ENCODE results near the gene CFAP100.

CFAP100 gene

GRCh38 chr3:126356373-126357264 is 38.1 kb upstream of the CFAP100 start:
- no peak for DNase-seq (ENCODE audit: low spot score)

- peak; percentile 57 for DNase-seq (ENCODE audit: low spot score)
Measured at GRCh38 chr3:126357295-126358037, 37.2 kb upstream of the CFAP100 start, which contains the start of gene KLF15. KLF15 (minus strand) TSS chr3:126357408; CDS start chr3:126352922, 4,486 bp downstream.

DNA sequence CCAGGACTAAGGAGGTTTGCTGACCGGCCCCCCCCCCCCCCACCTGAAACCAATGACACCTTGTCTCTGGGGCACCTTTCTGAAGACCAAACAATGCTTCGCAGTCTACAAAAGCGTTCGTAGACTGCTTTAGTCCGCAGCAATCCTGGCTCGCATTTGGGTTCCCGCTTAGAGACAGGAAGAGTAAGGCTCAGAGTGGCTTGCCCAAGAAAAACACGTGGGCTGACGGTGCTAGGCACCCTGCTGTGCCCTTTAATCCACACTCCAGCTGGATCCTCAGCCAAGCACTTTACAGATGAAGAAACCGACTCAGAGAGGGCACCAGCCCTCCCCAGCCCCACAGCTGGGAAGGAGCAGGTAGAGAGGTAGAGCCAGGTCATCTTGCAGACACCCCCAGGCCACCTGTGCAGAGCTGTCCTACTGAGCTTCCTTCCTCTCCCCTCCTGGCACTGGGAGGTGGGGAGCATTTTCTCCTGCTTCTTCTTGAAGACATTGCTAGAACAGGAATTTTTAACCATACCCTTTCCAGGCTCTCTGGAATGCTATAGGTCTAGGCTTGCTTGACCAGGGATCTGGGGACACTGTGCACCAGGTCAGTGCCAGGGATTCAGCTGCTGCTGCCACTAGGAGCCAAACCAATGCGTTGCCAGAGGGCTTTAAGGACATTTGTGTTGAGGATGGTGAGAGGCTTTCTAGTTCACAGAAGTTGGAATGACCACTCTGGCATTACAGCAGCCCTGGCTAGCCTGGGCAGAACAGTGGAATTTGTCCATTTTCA is 36.5 kb upstream of the CFAP100 start:
- no peak for DNase-seq (ENCODE audit: low spot score)

DNA sequence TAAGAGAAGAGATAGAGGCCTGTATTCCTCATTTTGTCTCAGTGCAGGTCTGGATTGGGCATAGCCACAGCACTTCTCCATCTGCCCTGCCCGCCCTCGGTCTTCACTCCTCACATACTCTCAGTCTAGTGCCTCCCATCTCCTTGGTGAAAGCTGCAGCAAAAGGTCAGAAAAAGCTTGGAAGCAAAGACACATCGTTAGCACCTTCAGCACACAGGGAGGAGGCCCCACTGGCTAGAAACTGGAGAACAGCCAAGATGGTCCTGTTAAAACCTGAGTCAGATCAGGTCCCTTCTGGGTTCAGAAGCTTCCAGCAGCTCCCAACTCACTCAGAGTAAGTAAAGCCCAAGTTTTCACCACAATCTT is 35.9 kb upstream of the CFAP100 start:
- no peak for DNase-seq (ENCODE audit: low spot score)

DNA sequence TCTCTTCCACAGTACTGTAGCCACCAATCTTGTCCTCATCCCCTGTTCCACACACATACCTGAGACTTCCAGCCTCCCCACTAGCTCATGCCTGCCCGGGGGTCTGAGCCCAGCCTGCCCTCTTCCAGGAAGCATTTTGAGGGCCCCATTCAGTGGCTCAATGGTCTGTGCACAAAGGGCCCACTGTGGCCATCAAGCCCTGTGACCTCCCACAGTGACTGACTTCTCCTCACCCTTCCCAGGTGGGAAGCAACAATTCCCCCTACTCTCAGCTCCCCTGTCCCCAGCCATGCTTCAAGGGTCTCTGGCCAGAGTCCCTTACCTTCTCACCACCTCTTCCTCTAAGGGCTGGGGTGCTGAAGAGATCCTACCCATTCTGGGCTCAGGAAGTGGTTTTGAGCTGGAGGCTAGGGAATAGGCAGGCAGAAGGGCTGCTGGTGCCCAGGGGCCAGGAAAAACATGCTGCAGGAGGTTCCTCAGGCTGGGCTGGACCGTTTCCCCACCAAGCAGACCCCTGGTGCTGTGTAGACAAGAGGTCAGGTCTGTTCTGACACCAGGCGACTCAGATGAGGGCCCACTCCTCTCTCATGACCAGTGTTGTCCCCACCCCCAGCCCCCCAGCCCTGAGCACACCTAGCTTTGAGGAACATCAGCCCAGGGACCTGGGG is 34.5 kb upstream of the CFAP100 start:
- DNase-seq (ENCODE audit: low spot score), result no peak

DNA sequence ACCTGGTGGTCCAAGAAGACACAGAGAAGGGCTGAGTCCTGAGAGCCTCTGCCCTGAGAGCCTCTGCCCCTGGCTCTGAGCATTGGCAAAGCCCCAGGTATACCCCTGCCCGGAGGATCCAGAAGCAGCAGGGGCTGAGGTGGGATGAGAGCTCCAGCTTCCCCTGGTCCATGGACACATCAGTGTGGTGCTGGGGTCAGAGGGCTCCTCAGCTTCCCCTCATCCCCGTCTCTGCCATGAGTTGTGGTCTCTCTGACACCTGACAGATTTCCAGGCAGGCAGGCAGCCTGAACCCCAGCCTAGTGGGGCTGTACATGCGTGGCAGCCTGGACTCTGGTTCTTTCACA is 34.0 kb upstream of the CFAP100 start:
- DNase-seq (ENCODE audit: low spot score), result no peak

DNA sequence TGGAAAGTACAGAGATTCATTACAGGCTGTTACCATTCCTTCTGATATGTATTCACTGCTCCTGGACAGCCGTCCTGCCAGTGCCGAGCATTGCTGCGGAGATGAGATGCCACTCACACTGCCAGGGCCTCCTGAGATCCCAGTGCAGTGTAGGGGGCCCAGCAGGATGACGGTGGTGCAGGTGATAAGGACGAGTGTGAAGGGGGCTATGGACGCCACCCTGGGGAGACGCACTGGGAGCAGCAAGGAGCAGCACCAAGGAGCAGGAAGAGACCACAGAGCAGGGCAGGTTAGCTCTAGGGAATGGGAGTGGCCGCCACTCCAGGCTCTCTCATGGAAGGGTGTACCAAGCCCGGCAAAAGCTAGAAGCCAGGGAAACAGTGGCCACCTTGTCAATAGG is 33.5 kb upstream of the CFAP100 start:
- no peak for DNase-seq (ENCODE audit: low spot score)

GRCh38 chr3:126364130-126364695 is 30.5 kb upstream of the CFAP100 start:
- no peak for DNase-seq (ENCODE audit: low spot score)

DNA sequence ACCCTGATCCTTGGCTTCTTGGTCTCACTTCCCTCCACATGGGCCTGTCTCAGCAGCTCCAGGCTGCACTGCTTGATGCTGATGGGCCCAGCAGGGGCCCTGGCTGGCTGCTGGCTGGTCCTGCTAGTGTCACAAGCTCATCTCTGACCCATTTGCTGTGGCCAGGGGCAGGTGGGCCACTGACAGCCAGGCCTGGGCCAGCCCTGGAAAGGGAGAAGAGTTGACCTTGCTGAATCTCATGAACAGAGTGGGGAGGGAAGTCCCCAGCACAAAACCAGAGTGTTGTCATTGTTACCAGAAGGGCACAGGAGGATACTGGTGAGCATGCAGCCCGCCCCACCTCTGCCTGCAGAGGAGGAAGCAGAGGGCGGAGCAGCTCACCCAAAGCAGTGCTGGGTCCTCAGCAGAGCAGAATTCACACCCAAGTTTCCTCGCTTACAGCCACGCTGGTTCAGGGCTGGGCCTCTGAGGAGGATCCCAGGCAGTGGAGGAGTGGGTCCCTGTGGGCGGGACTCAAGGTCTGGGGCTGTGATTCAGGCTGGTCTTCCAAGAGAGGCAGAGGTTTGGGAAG is 29.9 kb upstream of the CFAP100 start:
- no peak for DNase-seq (ENCODE audit: low spot score)

DNA sequence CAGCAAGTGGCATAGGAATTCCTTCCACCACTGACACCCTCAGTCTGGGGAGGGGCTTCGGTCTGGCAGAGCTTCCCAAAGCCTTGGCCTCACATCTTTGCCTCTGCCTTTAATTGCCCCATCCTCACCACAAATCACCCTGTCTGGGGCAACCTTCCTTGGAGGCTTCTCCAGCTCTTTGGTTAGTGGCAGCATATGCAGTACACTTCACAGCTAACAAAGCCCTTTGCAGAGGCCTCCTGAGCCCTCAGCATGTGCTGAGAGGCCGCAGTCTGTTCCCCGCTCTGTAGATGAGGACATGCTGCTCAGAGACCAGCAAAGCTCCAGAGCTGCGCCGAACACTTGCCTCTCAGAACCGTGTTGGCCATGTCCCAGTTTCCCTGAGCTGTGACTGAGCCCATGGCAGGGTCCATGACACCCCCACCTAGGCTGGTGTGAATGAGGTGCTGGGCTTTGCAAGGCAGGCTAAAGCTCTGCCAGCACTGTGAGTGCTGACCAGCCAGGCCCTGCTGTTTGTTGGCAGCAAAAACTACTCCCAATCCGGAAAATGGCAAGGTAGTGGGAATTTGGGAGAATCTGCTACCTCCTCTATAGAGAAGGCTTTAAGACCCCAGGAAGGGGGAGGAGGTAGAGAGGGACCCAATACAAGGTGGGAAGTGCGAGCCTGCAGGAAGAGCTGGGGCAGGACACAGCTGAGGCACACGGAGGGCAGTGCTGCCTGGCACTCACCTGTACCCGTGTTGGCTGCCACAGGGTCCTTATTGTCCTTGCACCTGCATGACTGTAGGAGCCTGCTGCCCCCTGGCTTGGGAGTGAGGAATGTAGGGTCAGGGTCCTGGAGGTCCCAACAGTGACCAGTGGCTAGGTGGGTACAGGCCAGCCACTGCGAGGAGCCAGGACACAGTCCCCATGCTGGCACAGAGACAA is 29.1 kb upstream of the CFAP100 start:
- no peak for DNase-seq (ENCODE audit: low spot score)

- no peak for DNase-seq (ENCODE audit: low spot score)
Measured at GRCh38 chr3:126367316-126367805, 27.3 kb upstream of the CFAP100 start.

DNA sequence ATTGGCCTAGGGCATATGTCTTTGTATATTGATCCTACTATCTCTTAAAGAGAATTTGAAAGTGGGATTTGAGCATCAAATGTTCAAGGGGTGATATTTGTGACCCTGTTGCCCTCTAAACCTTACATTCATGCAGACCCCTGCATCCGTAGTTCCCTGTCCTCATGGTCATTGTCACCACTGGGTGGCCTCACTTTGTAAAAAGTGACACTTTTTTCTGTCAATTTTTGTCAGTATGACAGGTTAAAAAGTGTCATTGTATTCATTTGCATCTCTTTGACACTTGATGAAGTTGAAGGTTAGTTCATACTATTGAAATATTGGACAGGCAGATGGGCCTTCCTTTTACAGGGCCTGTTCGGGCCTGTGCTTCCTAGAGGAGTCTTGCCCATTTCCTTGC is 25.2 kb upstream of the CFAP100 start:
- DNase-seq (ENCODE audit: low spot score), result no peak

DNA sequence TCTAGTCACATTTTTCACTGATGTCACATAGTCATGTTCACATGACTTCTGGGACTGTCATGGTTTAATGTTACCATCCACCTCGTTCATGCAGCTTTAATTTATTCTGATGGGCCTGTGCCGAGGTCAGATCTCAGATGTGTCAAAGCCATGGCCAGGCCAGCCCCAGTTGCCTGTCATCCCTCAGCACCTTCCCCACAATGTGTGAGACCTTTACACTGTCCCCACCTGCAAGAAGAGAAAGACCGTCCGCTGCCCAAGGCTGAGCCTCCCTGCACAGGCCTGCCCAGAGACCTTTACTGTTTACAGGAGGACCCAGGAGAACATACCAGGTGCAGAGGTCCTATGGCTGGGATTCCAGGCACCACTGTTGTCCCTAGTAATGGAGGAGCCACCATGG is 24.7 kb upstream of the CFAP100 start:
- no peak for DNase-seq (ENCODE audit: low spot score)

- DNase-seq (ENCODE audit: low spot score), result no peak
Measured at GRCh38 chr3:126370606-126371005, 24.1 kb upstream of the CFAP100 start.

DNA sequence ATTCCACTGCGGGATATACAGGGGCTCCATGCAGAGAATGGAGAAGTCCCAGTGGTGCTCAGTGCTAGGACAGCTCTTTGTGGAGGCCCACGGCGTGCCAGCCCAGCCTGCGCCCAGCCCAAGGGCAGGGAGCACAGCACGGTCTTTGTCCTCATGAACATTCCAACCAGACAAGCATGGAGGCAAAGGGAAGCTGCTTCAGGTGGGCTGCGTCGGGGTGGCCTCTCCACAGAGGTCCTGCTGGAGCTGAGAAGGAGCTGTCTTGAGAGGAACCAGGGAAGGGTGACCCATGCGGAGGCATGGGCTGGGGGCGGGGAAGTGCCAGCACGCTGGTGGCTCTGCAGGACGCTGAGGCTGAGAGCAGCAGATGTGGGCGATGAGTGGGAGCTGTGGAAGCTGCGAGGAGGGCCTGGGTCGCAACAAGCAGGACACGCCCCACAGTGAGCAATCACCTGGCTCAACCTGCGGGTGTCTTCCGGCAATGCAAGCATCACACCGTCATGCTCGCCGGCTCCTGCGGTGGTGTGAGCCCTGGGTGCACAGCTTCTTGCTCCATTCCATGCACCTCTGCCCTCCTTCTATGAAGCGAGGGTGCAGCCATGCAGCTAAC is 23.5 kb upstream of the CFAP100 start:
- no peak for DNase-seq (ENCODE audit: low spot score)

DNA sequence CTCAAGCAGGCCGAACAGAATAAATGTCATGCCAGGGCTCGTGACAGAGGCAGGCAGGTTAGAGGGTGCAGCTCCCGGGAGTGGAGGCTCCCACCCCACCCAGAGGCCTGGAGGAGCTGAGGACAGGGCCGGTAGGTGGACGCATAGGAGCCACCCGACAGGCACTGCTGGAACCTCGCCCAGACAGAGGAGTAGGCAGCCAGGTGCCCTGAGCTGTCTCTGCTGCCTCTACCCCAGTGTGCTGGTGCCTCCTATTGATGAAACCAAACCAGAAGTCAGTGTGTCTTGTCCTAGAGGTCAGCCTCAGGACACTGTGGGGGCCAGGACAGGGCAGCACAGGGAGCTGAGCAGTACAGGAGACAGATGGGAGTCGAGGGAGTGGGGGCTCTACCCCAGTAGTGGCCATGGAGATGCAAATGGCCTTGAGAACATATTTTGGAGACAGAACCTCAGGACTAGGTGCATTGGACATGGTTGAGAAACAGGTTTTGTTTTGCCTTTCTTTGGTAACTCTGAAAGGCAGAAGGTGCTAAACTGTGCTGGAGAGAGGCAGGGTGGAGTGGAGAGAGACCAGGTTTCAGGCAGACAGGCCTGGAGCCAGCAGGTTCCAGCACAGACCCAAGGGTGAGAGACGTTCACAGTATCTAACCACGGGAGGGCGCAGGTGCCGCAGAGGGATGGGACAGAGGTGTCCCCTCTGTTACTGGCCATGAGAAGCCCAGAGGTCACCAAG is 22.1 kb upstream of the CFAP100 start:
- DNase-seq (ENCODE audit: low spot score), result no peak

GRCh38 chr3:126373146-126373613 is 21.5 kb upstream of the CFAP100 start:
- no peak for DNase-seq (ENCODE audit: low spot score)

GRCh38 chr3:126373682-126374601 is 20.8 kb upstream of the CFAP100 start:
- DNase-seq (ENCODE audit: low spot score), result no peak

Measured in CD4-positive, alpha-beta T cell treated with Interleukin-15 for 4 hours (primary cell).